Neural progenitor cell (in vitro differentiated cells): ENCODE results near the gene VPS26B.

Experiments
- EZH2 ChIP-seq: fragments of 200-600 bp; sonication (generic); IDR thresholded peaks from 2 replicates; pipeline ENCODE4 v1.6.1; 2017; ENCODE audit warnings: antibody characterized with exemption, mild to moderate bottlenecking, moderate library complexity
- TF ChIP-seq, protein P1 (sequence below): fragments of 200-600 bp; sonication (generic); IDR thresholded peaks from 2 replicates; pipeline ENCODE4 v1.5.1; 2017; ENCODE audit warnings: antibody characterized with exemption, mild to moderate bottlenecking

DNA sequence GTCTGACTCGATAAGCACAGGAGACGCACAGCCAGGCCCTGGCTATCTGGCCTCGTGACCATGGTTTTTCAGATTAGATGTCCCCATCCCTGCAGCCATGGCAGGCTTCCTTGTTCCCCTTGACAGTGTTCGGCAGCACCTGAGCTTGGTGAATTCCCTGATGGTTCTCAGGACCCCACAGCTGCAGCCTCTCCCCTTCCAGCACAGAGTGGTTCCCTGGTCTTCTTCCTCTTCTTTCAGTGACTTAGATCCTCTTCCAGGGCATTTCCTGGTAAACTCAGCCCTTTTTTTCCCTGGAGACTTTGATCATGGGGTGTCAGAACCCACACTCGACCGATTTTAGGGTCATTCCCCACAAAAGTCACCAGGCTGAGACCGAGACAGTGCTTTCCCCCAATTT, 66.2 kb downstream of the VPS26B start:
- TF ChIP-seq, protein P1, sequence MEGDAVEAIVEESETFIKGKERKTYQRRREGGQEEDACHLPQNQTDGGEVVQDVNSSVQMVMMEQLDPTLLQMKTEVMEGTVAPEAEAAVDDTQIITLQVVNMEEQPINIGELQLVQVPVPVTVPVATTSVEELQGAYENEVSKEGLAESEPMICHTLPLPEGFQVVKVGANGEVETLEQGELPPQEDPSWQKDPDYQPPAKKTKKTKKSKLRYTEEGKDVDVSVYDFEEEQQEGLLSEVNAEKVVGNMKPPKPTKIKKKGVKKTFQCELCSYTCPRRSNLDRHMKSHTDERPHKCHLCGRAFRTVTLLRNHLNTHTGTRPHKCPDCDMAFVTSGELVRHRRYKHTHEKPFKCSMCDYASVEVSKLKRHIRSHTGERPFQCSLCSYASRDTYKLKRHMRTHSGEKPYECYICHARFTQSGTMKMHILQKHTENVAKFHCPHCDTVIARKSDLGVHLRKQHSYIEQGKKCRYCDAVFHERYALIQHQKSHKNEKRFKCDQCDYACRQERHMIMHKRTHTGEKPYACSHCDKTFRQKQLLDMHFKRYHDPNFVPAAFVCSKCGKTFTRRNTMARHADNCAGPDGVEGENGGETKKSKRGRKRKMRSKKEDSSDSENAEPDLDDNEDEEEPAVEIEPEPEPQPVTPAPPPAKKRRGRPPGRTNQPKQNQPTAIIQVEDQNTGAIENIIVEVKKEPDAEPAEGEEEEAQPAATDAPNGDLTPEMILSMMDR, result no peak
- no peak for TF ChIP-seq EZH2
